Activated CD4-positive, alpha-beta memory T cell treated with anti-CD3 and anti-CD28 coated beads for 36 hours (primary cell): Measurements from ENCODE around the gene CACNA1S. TPM values are rescaled to one million over a fixed set of nuclear protein-coding genes. Genes with fewer than 3 reads are reported as not detected.

ENCODE experiments used
- CTCF ChIA-PET: fragments of 350-600 bp; sonication (Branson Sonifier 250); formaldehyde crosslinking; loops from one replicate; lab custom pipeline; 2021; ENCODE audit warnings: antibody characterized with exemption, inconsistent platforms; lab: Charles Lee
- POLR2A ChIA-PET: fragments of 350-600 bp; sonication (Branson Sonifier 250); formaldehyde crosslinking; loops from one replicate; lab custom pipeline; 2021; ENCODE audit warnings: antibody characterized with exemption; lab: Charles Lee
- DNase-seq: peaks from one replicate; pipeline ENCODE4 v3.0.0-alpha.2; 2020
- H3K27ac Mint-ChIP-seq: one replicate; pipeline ENCODE4 v1.8.0; 2021; ENCODE audit warnings: mixed read lengths
- H3K27me3 Mint-ChIP-seq: one replicate; pipeline ENCODE4 v1.8.0; 2021; ENCODE audit warnings: mixed read lengths
- H3K36me3 Mint-ChIP-seq: one replicate; pipeline ENCODE4 v1.8.0; 2021; ENCODE audit warnings: mixed read lengths
- H3K4me1 Mint-ChIP-seq: one replicate; pipeline ENCODE4 v1.8.0; 2021; ENCODE audit warnings: low read depth, mixed read lengths
- H3K4me3 Mint-ChIP-seq: one replicate; pipeline ENCODE4 v1.8.0; 2021; ENCODE audit warnings: mild to moderate bottlenecking, mixed read lengths
- H3K9me3 Mint-ChIP-seq: one replicate; pipeline ENCODE4 v1.8.0; 2021; ENCODE audit warnings: mixed read lengths
- intact Hi-C: fragments of 100-400 bp; cut with micrococcal nuclease; formaldehyde crosslinking; loops from one replicate; pipeline ENCODE4 v1.15.1; 2023
- total RNA-seq, 2 experiments: library from RNA; stranded (reverse); gene quantifications; one replicate each; pipeline ENCODE4 v1.2.3, GENCODE V29; 2021

The CACNA1S gene
- total RNA-seq, 2 experiments from 2014 or later, result not detected

DNA sequence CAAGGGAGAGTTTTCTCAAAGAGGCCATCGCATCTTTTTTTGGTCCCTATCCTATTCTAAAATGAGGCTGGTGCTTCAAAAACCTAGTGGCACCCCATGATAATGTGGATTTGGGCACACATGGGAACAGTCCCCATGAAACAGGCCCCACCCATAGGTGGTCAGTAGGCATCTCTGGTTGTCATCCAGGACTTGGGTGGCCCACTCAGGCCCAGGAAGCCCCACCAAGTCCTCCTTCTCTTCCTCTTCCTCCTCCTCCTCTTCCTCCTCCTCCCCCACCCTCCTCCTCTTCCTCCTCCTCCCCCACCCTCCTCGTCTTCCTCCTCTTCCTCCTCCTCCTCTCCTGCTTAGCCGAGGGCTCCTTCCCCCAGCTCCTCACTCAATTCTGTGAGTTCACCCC lies 554 bp downstream of the CACNA1S start:
- CTCF ChIA-PET, result interaction anchor here (1.0 to 1.1 kb wide), 2 partner anchors 132 to 140 kb away, joined by 3 to 4 read pairs; no protein-coding TSS in a partner anchor
- intact Hi-C loops, result no loop called here
- H3K27me3 Mint-ChIP-seq, result no peaks in the 10 kb centered on the region

DNA sequence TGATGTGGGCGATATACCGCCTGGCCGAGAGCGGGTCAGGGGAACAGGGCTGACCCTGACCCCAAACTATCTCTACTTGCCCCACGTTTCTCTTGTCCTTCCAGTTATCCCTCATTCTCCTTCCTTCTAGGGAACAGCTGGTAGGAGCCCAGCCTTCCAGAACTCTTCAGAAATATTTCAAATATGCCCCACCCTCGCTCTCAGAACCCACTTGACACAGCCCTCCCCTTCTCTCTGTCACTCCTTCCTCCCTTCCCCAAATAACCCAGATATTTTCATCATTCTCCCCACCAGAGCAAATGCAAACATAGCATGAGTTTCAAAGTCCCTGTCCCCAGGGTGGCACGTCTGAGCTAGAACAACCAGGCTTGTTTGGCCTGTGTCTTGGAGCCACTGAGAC lies 1.1 kb downstream of the CACNA1S start:
- no peak for DNase-seq
- intact Hi-C loops, result no loop called here
- ChIA-PET POLR2A (no interaction called here), CTCF (interaction anchor here (1.0 to 1.1 kb wide), 2 partner anchors 131 to 139 kb away, joined by 3 to 4 read pairs; no protein-coding TSS in a partner anchor)
- no peaks in the 10 kb centered on the region for H3K27me3 Mint-ChIP-seq
- H3K4me1 Mint-ChIP-seq, result no peaks in the 10 kb centered on the region
- no peaks in the 10 kb centered on the region for H3K36me3 Mint-ChIP-seq
- H3K27ac Mint-ChIP-seq, result no peak overlapping the region
- H3K9me3 Mint-ChIP-seq, result no peaks in the 10 kb centered on the region
- no peak overlapping the region for H3K4me3 Mint-ChIP-seq

More for the DNA sequence above, 554 bp downstream of the CACNA1S start:
- DNase-seq, result no peak
- Mint-ChIP-seq H3K9me3 (no peaks in the 10 kb centered on the region), H3K27ac (no peak overlapping the region), H3K36me3 (no peaks in the 10 kb centered on the region), H3K4me1 (no peaks in the 10 kb centered on the region), H3K4me3 (no peak overlapping the region)
- POLR2A ChIA-PET, result no interaction called here

DNA sequence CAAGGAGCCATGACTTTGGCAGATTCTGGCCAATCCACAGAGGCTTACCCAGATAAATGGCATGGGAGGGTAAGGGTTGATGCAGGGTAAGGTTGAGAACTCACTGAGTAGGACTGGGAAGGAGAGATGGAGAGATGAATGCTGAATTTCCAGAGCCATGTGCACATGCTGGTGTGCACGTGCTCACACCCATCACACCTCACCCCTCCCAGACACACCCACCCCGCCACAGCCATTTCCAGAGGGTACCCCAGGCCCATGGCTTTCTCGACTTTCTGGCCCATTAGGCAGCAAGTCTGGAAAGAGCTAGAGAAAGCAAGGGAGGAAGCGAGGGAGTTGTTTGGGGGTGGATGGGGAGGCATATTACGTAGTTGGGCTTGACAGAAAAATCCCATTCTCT lies 1.6 kb downstream of the CACNA1S start:
- Mint-ChIP-seq H3K4me3 (no peak overlapping the region), H3K27me3 (no peaks in the 10 kb centered on the region), H3K9me3 (no peaks in the 10 kb centered on the region), H3K36me3 (no peaks in the 10 kb centered on the region), H3K4me1 (no peaks in the 10 kb centered on the region), H3K27ac (no peak overlapping the region)
- ChIA-PET POLR2A (no interaction called here), CTCF (interaction anchor here (1.1 kb wide), 1 partner anchor 131 kb away, joined by 4 read pairs; no protein-coding TSS in a partner anchor)
- intact Hi-C loops, result no loop called here
- DNase-seq, result no peak

GRCh38 chr1:201110138-201110537 lies 2.1 kb downstream of the CACNA1S start:
- Mint-ChIP-seq H3K9me3 (no peaks in the 10 kb centered on the region), H3K4me1 (no peaks in the 10 kb centered on the region), H3K27ac (no peak overlapping the region), H3K27me3 (no peaks in the 10 kb centered on the region), H3K4me3 (no peak overlapping the region), H3K36me3 (no peaks in the 10 kb centered on the region)
- CTCF ChIA-PET, result no interaction called here
- no peak for DNase-seq
- POLR2A ChIA-PET, result no interaction called here
- intact Hi-C loops, result no loop called here

GRCh38 chr1:201109651-201110050 lies 2.6 kb downstream of the CACNA1S start:
- Mint-ChIP-seq H3K36me3 (no peaks in the 10 kb centered on the region), H3K4me1 (no peaks in the 10 kb centered on the region), H3K4me3 (no peak overlapping the region), H3K9me3 (no peaks in the 10 kb centered on the region), H3K27ac (no peak overlapping the region), H3K27me3 (no peaks in the 10 kb centered on the region)
- intact Hi-C loops, result no loop called here
- POLR2A ChIA-PET, result no interaction called here
- DNase-seq, result no peak
- CTCF ChIA-PET, result interaction anchor here (1.2 to 1.6 kb wide), 2 partner anchors 11 to 129 kb away, joined by 4 read pairs; no protein-coding TSS in a partner anchor

- CTCF ChIA-PET, result interaction anchor here (1.0 to 1.6 kb wide), 4 partner anchors 10 to 136 kb away, joined by 3 to 4 read pairs (median 4); no protein-coding TSS in a partner anchor
- intact Hi-C loops, result no loop called here
Measured at GRCh38 chr1:201108614-201109013, 3.6 kb downstream of the CACNA1S start.

GRCh38 chr1:201105688-201106087 lies 6.5 kb downstream of the CACNA1S start:
- no peaks in the 10 kb centered on the region for H3K4me1 Mint-ChIP-seq
- no peaks in the 10 kb centered on the region for H3K9me3 Mint-ChIP-seq
- intact Hi-C loops, result no loop called here
- no peak overlapping the region for H3K27ac Mint-ChIP-seq
- CTCF ChIA-PET, result interaction anchor here (1.6 kb wide), 1 partner anchor 19 kb away, joined by 3 read pairs; no protein-coding TSS in a partner anchor
- DNase-seq, result no peak
- POLR2A ChIA-PET, result no interaction called here
- H3K36me3 Mint-ChIP-seq, result no peaks in the 10 kb centered on the region
- H3K4me3 Mint-ChIP-seq, result no peak overlapping the region
- H3K27me3 Mint-ChIP-seq, result no peaks in the 10 kb centered on the region

More at GRCh38 chr1:201108614-201109013, 3.6 kb downstream of the CACNA1S start:
- Mint-ChIP-seq H3K4me3 (no peak overlapping the region), H3K4me1 (no peaks in the 10 kb centered on the region), H3K36me3 (no peaks in the 10 kb centered on the region), H3K27ac (no peak overlapping the region), H3K9me3 (no peaks in the 10 kb centered on the region), H3K27me3 (no peaks in the 10 kb centered on the region)
- no peak for DNase-seq
- POLR2A ChIA-PET, result no interaction called here

GRCh38 chr1:201104141-201104540 lies 8.1 kb downstream of the CACNA1S start:
- no peaks in the 10 kb centered on the region for H3K4me1 Mint-ChIP-seq
- H3K27me3 Mint-ChIP-seq, result no peaks in the 10 kb centered on the region
- H3K9me3 Mint-ChIP-seq, result no peaks in the 10 kb centered on the region
- intact Hi-C loops, result no loop called here
- CTCF ChIA-PET, result interaction anchor here (0.9 to 2.1 kb wide), 2 partner anchors 10 to 15 kb away, joined by 4 read pairs; no protein-coding TSS in a partner anchor
- H3K27ac Mint-ChIP-seq, result no peak overlapping the region
- no peaks in the 10 kb centered on the region for H3K36me3 Mint-ChIP-seq
- POLR2A ChIA-PET, result no interaction called here
- H3K4me3 Mint-ChIP-seq, result no peak overlapping the region
- no peak for DNase-seq

DNA sequence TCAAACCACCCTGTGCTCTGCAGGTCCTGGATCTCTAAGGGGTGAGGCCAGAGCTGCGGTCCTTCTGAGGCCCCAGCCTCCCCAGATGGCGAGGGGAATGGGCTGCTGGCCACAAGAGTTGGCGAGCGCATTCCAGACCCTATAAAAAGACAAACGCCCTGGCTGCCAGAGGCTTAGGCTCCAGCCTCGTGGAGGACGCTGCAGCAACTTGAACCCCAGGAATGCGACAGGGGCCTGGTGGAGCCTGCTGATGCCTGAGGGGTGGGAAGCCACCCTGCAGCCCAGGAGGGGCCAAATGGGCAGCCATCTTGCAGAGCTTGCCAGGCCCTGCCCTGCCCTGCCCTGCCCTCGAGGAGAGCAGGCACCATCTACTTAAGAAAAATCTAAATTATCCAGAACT lies 8.6 kb downstream of the CACNA1S start:
- no peaks in the 10 kb centered on the region for H3K36me3 Mint-ChIP-seq
- H3K4me1 Mint-ChIP-seq, result no peaks in the 10 kb centered on the region
- no peaks in the 10 kb centered on the region for H3K27me3 Mint-ChIP-seq
- no peaks in the 10 kb centered on the region for H3K9me3 Mint-ChIP-seq
- H3K27ac Mint-ChIP-seq, result no peak overlapping the region
- no peak overlapping the region for H3K4me3 Mint-ChIP-seq
- intact Hi-C loops, result no loop called here
- ChIA-PET CTCF (interaction anchor here (0.9 to 2.1 kb wide), 4 partner anchors 11 to 131 kb away, joined by 3 to 4 read pairs (median 4); no protein-coding TSS in a partner anchor), POLR2A (no interaction called here)
- no peak for DNase-seq

DNA sequence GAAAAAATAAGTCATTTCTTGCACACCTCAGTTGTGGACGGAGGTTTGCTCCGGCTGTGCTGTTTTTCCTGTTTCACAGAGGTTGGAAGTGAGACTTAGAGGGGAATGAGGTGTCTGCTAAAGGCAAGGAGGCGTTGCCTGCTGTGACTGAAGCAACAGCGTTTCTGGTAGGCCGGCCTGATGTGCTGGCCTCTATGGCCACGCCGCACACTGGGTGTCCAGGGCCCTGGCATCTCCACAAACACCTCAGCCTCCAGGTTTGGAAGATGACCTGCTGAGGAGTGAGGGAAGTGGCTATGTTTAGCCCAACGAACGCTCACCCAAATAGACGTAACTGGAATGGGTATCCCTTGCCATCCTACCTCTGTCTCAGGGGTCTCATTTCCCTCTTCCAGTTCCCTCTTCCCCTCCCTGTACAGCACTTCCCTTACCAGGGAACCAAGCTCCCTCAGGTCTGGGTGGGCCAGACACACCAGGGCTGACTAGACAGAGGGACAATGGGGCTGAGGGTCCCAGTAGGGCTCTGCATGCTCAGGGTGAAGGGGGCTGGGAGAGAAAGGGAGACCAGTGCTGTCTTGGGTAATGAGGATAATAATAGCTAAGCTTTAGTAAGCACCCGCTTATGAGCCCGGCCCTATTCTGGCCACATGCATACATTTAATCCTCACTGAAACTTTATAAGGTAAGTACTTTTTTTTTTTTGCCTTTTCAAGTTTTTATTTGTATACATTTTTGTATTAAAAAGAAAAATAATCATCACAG lies 11.9 kb downstream of the CACNA1S start:
- H3K9me3 Mint-ChIP-seq, result no peaks in the 10 kb centered on the region
- no peak overlapping the region for H3K4me3 Mint-ChIP-seq
- CTCF ChIA-PET, result interaction anchor here (1.5 kb wide), 1 partner anchor 120 kb away, joined by 5 read pairs; no protein-coding TSS in a partner anchor
- peaks cover 4% of the 10 kb centered on the region for H3K27me3 Mint-ChIP-seq
- POLR2A ChIA-PET, result no interaction called here
- H3K36me3 Mint-ChIP-seq, result no peaks in the 10 kb centered on the region
- H3K4me1 Mint-ChIP-seq, result no peaks in the 10 kb centered on the region
- intact Hi-C loops, result no loop called here
- no peak for DNase-seq
- H3K27ac Mint-ChIP-seq, result no peak overlapping the region

DNA sequence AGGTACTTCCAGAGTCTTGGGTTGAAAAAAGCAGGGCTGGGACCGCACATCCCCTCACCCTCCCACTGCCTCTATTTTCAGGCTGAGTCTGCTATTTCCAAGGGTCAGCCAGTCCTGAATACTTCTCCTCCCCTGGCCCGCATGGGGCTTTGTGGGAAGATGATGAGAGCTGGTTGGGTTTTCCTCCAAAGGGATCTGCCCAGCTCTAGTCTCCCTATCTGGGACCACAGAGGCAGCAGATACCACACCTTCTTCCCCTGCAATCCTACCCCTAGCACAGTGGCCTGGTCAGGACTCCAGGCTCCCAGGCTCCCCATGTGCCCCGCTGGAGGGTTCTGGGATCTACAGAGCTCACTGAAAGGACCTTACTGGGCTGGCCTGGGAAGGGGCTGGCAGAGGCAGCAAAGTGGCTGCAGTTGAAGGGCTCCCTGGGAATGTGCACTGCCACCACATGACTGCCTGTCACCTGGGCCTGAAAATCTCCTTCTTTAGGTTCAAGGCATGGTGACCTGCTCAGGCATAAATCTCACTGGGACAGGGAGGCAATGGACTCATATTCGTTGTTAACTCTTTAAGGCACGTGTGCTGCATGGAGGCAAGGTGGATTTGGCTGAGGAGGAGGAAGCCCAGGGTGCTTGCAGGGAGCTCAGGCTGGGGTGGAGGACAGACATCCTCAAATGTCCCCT lies 13.1 kb downstream of the CACNA1S start:
- no peaks in the 10 kb centered on the region for H3K36me3 Mint-ChIP-seq
- intact Hi-C loops, result no loop called here
- no peak overlapping the region for H3K4me3 Mint-ChIP-seq
- peaks cover 4% of the 10 kb centered on the region for H3K27me3 Mint-ChIP-seq
- no peaks in the 10 kb centered on the region for H3K9me3 Mint-ChIP-seq
- no peak overlapping the region for H3K27ac Mint-ChIP-seq
- H3K4me1 Mint-ChIP-seq, result no peaks in the 10 kb centered on the region
- no peak for DNase-seq
- CTCF ChIA-PET, result interaction anchor here (0.6 to 1.5 kb wide), 2 partner anchors 10 to 119 kb away, joined by 4 to 5 read pairs; no protein-coding TSS in a partner anchor
- POLR2A ChIA-PET, result no interaction called here
